Nephron progenitor cell (in vitro differentiated cells): ENCODE results near the gene PLA2G4E.
A peak's percentile ranks its signal among the peaks of the same experiment; 100 is the strongest.

ENCODE experiments used
- DNase-seq: peaks from one replicate; pipeline ENCODE4 v3.0.0; 2021
- H3K27ac Mint-ChIP-seq: 2 replicates; pipeline ENCODE4 v1.8.0; 2021; ENCODE audit warnings: mild to moderate bottlenecking, moderate library complexity, mixed read lengths
- H3K27me3 Mint-ChIP-seq: 2 replicates; pipeline ENCODE4 v1.8.0; 2021; ENCODE audit warnings: mild to moderate bottlenecking, low read depth, mixed read lengths; ENCODE audit not compliant: poor library complexity
- H3K36me3 Mint-ChIP-seq: 2 replicates; pipeline ENCODE4 v1.8.0; 2021; ENCODE audit warnings: low read depth, mixed read lengths
- H3K4me1 Mint-ChIP-seq: 2 replicates; pipeline ENCODE4 v1.8.0; 2021; ENCODE audit warnings: mixed read lengths
- H3K4me3 Mint-ChIP-seq: 2 replicates; pipeline ENCODE4 v1.8.0; 2021; ENCODE audit warnings: mild to moderate bottlenecking, moderate library complexity, mixed read lengths
- H3K9me3 Mint-ChIP-seq: 2 replicates; pipeline ENCODE4 v1.8.0; 2021; ENCODE audit warnings: mild to moderate bottlenecking, moderate library complexity, mixed read lengths
- CTCF ChIP-seq: fragments of 200-600 bp; sonication (generic); IDR thresholded peaks from 2 replicates; pipeline ENCODE4 v1.5.0; 2021; ENCODE audit warnings: antibody characterized with exemption

Gene PLA2G4E

DNA sequence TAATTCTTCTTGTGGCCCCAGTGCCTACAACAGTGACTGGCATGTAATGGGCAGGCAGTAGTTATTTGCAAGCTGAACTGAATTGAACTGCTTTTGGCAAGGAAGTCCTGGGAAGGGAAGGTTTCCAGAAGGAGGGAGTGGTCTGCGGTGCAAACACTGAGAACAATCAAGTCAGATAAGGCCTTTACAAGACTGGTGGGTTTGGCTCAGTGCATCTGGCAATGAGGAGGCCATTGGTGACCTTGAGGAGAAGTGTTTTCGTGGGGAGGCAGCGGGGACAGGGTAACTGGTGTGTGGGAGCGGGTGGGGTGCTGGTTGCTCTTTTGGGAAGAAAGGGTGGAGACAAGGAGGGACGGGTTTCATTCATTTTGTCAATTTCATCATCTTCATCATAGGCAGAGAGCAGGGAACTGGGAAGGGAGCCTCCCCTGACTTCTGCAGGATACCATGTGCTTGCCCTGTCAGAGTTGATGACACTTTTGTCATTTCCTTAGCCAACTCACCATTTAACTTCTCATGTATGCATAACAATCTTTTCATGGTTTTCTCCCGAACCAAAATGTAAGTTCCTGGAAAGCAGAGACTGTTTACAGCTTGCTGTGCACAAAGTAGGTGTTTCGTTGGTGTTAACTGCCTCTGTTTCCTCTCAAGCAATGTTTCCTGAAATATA lies 40.1 kb downstream of the PLA2G4E start:
- no peak for DNase-seq
- Mint-ChIP-seq H3K27me3 (peaks cover 24% of the 10 kb centered on the region), H3K27ac (peak overlapping the region; percentile 6), H3K4me3 (no peak overlapping the region), H3K9me3 (no peaks in the 10 kb centered on the region), H3K36me3 (no peaks in the 10 kb centered on the region), H3K4me1 (peaks cover 6% of the 10 kb centered on the region)
- TF ChIP-seq CTCF: no peak

DNA sequence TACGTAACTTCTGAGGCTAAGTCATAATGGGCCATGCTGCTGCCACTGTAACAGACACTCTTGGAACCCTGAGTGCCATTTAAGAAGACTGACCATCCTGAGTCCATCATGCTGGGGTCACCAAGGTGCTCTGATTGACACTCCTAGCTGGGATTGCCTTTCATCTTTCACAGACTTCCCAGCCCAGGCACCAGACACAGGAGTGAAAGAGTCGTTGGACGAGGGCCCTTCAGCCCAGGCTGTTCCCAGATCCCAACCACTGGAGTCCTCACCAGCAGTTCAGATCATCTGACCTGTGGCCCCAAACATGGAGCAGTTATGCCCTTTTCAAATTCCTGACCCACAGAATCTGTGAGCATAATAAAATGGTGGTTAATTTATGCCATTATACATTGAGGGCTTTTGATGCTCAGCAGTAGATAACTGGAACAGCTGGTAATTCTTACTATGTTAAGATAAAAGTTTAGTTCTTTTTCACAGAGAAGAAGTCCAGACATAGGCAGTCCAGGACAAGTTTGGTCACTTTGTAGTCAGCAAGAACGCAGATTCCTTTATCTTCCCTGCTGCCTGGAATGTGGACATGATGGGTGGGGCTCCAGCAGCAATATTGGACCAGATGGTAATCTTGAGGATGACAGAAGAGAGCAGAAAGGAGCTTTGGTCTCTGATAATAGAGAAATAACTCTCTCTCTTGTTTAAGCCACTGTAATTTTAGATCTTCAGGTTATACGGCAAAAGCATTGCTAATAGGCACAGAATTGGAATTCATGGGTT lies 41.2 kb downstream of the PLA2G4E start:
- Mint-ChIP-seq H3K9me3 (no peaks in the 10 kb centered on the region), H3K27ac (no peak overlapping the region), H3K36me3 (no peaks in the 10 kb centered on the region), H3K4me1 (peaks cover 6% of the 10 kb centered on the region), H3K27me3 (peaks cover 27% of the 10 kb centered on the region), H3K4me3 (no peak overlapping the region)
- no peak for DNase-seq
- TF ChIP-seq CTCF: no peak

DNA sequence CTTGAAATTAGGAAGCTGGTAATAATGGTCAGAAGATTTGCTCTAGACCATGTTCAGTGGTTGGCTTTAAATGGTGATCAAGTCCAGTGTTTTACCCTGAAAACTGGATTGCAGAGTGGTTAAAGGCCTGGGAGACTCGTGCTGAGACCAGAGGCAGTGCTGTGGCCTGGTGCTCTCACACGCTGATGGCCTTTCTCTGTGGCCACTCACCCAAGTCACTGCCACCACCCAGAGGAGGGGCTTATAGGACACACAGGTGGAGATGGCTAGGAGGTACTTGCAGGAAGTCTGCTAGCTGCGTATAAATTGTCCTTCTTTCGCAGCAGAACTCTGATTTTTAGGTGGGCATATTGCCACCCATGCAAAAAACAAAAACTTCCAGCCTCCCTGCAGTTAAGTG lies 42.3 kb downstream of the PLA2G4E start:
- Mint-ChIP-seq H3K4me3 (no peak overlapping the region), H3K27ac (no peak overlapping the region), H3K36me3 (no peaks in the 10 kb centered on the region), H3K4me1 (peaks cover 6% of the 10 kb centered on the region), H3K27me3 (peaks cover 32% of the 10 kb centered on the region), H3K9me3 (no peaks in the 10 kb centered on the region)
- no peak for DNase-seq
- TF ChIP-seq CTCF: no peak

GRCh38 chr15:41977757-41978383 lies 43.0 kb downstream of the PLA2G4E start:
- peaks cover 6% of the 10 kb centered on the region for H3K4me1 Mint-ChIP-seq
- peaks cover 32% of the 10 kb centered on the region for H3K27me3 Mint-ChIP-seq
- no peaks in the 10 kb centered on the region for H3K9me3 Mint-ChIP-seq
- no peaks in the 10 kb centered on the region for H3K36me3 Mint-ChIP-seq
- no peak for TF ChIP-seq CTCF
- H3K27ac Mint-ChIP-seq: no peak overlapping the region
- no peak for DNase-seq
- H3K4me3 Mint-ChIP-seq: no peak overlapping the region

DNA sequence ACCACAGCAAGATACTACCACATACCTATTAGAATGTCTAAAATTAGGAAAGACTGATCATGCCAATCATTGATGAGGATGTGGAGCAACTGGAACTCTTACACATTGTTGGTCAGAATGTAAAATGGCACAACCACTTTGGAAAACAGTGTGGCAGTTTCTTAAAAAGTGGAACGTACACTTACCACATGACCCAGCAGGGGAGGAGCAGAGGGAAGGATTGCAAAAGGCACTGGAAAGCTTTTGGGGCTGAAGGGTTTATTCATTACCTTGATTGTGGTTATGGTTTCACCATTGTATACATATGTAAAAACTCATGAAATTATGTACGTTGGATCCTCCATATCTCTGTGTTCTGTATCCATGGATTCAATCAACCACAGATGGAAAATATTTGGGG lies 45.2 kb downstream of the PLA2G4E start:
- Mint-ChIP-seq H3K4me1 (peaks cover 15% of the 10 kb centered on the region), H3K27me3 (peaks cover 32% of the 10 kb centered on the region), H3K4me3 (no peak overlapping the region), H3K9me3 (no peaks in the 10 kb centered on the region), H3K36me3 (no peaks in the 10 kb centered on the region), H3K27ac (no peak overlapping the region)
- DNase-seq: no peak
- no peak for TF ChIP-seq CTCF
